Esophagus muscularis mucosa (tissue), 4 donors: ENCODE measurements around the gene SFXN1. TPM values are rescaled to one million over a fixed set of nuclear protein-coding genes. Genes with fewer than 3 reads are reported as not detected.

ENCODE experiments used
- DNase-seq: peaks from one replicate; pipeline ENCODE4 v3.0.0-alpha.2; 2017; ENCODE audit errors: extremely low spot score
- H3K27ac ChIP-seq, 4 donors: fragments of 200-600 bp; sonication (generic); replicated peaks in 1 of 4; 1 replicate in 3 of 4; 2 replicates in 1 of 4; pipeline ENCODE4 v1.5.1; 2016 to 2019; ENCODE audit warnings: mild to moderate bottlenecking in 1 of 4
- H3K27me3 ChIP-seq, 4 donors: fragments of 200-600 bp; sonication (generic); one replicate each; pipeline versions ENCODE4 v1.5.1 to v1.6.0; 2016 to 2019
- H3K36me3 ChIP-seq, 4 donors: fragments of 200-600 bp; sonication (generic); one replicate each; pipeline ENCODE4 v1.5.1; 2016 to 2019
- H3K4me1 ChIP-seq, 4 donors: fragments of 200-600 bp; sonication (generic); one replicate each; pipeline ENCODE4 v1.5.1; 2016 to 2019
- H3K4me3 ChIP-seq, 4 donors: fragments of 200-600 bp; sonication (generic); 1 replicate in 2 of 4; 2 replicates in 2 of 4; pipeline ENCODE4 v1.5.1; 2016 to 2019; ENCODE audit warnings: mild to moderate bottlenecking in 4 of 4, moderate library complexity in 1 of 4
- H3K9me3 ChIP-seq, 4 donors: fragments of 200-600 bp; sonication (generic); 1 replicate in 3 of 4; 2 replicates in 1 of 4; pipeline ENCODE4 v1.5.1; 2016 to 2019
- CTCF ChIP-seq, 3 experiments: fragments of 200-600 bp in 2 of 3; fragments of 450-650 bp in 1 of 3; sonication (generic) in 2 of 3; IDR thresholded peaks; one replicate each; pipeline ENCODE4 v1.5.1; 2017 to 2019; ENCODE audit warnings: antibody characterized with exemption in 3 of 3, mild to moderate bottlenecking in 2 of 3, moderate library complexity in 1 of 3
- EP300 ChIP-seq: sonication (generic); formaldehyde crosslinking; IDR thresholded peaks from one replicate; pipeline ENCODE4 v1.6.1; 2017; ENCODE audit warnings: antibody characterized with exemption
- POLR2A ChIP-seq: fragments of 450-650 bp; IDR thresholded peaks from one replicate; pipeline ENCODE4 v1.6.1; 2017; ENCODE audit warnings: antibody characterized with exemption, moderate library complexity, mild to moderate bottlenecking, low read depth
- POLR2AphosphoS5 ChIP-seq, 2 donors: sonication (generic); formaldehyde crosslinking; IDR thresholded peaks; one replicate each; pipeline ENCODE4 v1.6.1; 2017; ENCODE audit warnings: antibody characterized with exemption in 2 of 2
- WGBS: methylation state at CpG from one replicate; pipeline ENCODE4 v1.1.5; 2018; 5-methylcytosine and 5-hydroxymethylcytosine counted together
- intact Hi-C: fragments of 100-400 bp; cut with DNase I; formaldehyde crosslinking; loops from one replicate; pipeline ENCODE4 v1.15.1; 2023
- total RNA-seq, 4 donors: library from RNA; depleted of rRNA; stranded (reverse); fragments of >200 nt; gene quantifications; one replicate each; pipeline versions ENCODE4 v1.1.0 to v1.2.1, GENCODE V29; 2016

SFXN1 gene
- total RNA-seq, 4 donors from 2014 or later = 11.2 to 18.1 (median 15.3) TPM

GRCh38 chr5:175556794-175557193 lies 78.4 kb downstream of the SFXN1 start:
- DNase-seq = no peak
- intact Hi-C loops = no loop called here

GRCh38 chr5:175557778-175558177 lies 79.4 kb downstream of the SFXN1 start:
- DNase-seq = no peak
- intact Hi-C loops = no loop called here
- H3K4me3 ChIP-seq = no peak overlapping the region

More at GRCh38 chr5:175556794-175557193, 78.4 kb downstream of the SFXN1 start:
- TF ChIP-seq POLR2A = no peak
- no peak for TF ChIP-seq EP300
- TF ChIP-seq POLR2AphosphoS5 (IDR thresholded peaks at IDR 0.05) = no peak
- no peak for TF ChIP-seq CTCF (IDR thresholded peaks at IDR 0.05)
- peaks cover 0 to 43% (median 0%) of the 10 kb centered on the region in 4 donors for H3K27me3 ChIP-seq
- no peak overlapping the region for H3K4me3 ChIP-seq
- H3K9me3 ChIP-seq = no peaks in the 10 kb centered on the region
- H3K27ac ChIP-seq = no peak overlapping the region
- H3K36me3 ChIP-seq = no peaks in the 10 kb centered on the region
- WGBS = 42% methylated on average over 4 of the region's 4 CpGs
- H3K4me1 ChIP-seq = no peaks in the 10 kb centered on the region

GRCh38 chr5:175558801-175559480 lies 80.6 kb downstream of the SFXN1 start:
- H3K27ac ChIP-seq = no peak overlapping the region
- H3K9me3 ChIP-seq = no peaks in the 10 kb centered on the region
- no peak for TF ChIP-seq POLR2AphosphoS5 (IDR thresholded peaks at IDR 0.05)
- TF ChIP-seq POLR2A = no peak
- TF ChIP-seq CTCF (IDR thresholded peaks at IDR 0.05) = no peak
- TF ChIP-seq EP300 = no peak
- no peak for DNase-seq
- intact Hi-C loops = no loop called here
- H3K4me3 ChIP-seq = no peak overlapping the region
- WGBS = 91% methylated on average over 9 of the region's 9 CpGs
- H3K27me3 ChIP-seq = peaks cover 0 to 36% (median 0%) of the 10 kb centered on the region in 4 donors
- H3K36me3 ChIP-seq = no peaks in the 10 kb centered on the region
- H3K4me1 ChIP-seq = no peaks in the 10 kb centered on the region

More at GRCh38 chr5:175557778-175558177, 79.4 kb downstream of the SFXN1 start:
- 70% methylated on average over 5 of the region's 5 CpGs for WGBS
- Histone ChIP-seq H3K4me1 (no peaks in the 10 kb centered on the region), H3K36me3 (no peaks in the 10 kb centered on the region), H3K9me3 (no peaks in the 10 kb centered on the region), H3K27ac (no peak overlapping the region), H3K27me3 (peaks cover 0 to 36% (median 0%) of the 10 kb centered on the region in 4 donors)
- no peak for TF ChIP-seq POLR2A
- TF ChIP-seq EP300 = no peak
- no peak for TF ChIP-seq CTCF (IDR thresholded peaks at IDR 0.05)
- no peak for TF ChIP-seq POLR2AphosphoS5 (IDR thresholded peaks at IDR 0.05)

- Histone ChIP-seq H3K36me3 (no peaks in the 10 kb centered on the region), H3K4me1 (no peaks in the 10 kb centered on the region), H3K27me3 (peaks cover 0 to 27% (median 0%) of the 10 kb centered on the region in 4 donors), H3K4me3 (no peak overlapping the region), H3K9me3 (no peaks in the 10 kb centered on the region), H3K27ac (no peak overlapping the region)
- intact Hi-C loops = no loop called here
- no peak for DNase-seq
- TF ChIP-seq POLR2AphosphoS5 (IDR thresholded peaks at IDR 0.05) = no peak
- TF ChIP-seq POLR2A = no peak
- TF ChIP-seq CTCF (IDR thresholded peaks at IDR 0.05) = no peak
- TF ChIP-seq EP300 = no peak
- WGBS = 48% methylated on average over 2 of the region's 2 CpGs
These were observed 81.7 kb downstream of the SFXN1 start for GRCh38 chr5:175560011-175560410.
